ENCODE measurements around the gene HYDIN.

DNA sequence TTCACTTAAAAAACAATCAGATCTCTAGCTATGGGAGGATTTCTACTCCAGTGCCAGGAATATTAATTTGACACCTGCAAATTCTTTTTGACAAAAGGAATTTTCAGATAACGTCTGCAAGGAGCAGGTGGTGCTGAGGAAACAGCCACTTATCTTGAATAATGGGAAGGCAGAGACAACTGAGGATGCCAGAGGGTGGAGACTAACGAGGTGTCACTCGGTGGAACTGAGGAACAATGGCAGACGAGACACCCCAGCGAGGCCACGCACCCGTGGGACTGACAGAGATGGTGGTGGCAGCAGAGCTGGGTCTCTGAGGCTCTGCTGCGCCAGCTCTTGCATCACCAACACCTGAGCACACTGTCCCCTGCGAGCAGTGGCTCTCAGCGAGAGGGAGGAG lies 471.7 kb downstream of the HYDIN start:
- TF ChIP-seq POLR2A (IDR thresholded peaks at IDR 0.05; ENCODE audit: low read length): no peak
- no peak for TF ChIP-seq GATA1 (IDR thresholded peaks at IDR 0.05; ENCODE audit: low read depth, low read length)

Measured in erythroblast (primary cell).